Neural progenitor cell (in vitro differentiated cells): ENCODE measurements around the gene C11orf16. TPM values are rescaled to one million over a fixed set of nuclear protein-coding genes. Genes with fewer than 3 reads are reported as not detected.
"Not testable (repeated sequence)": the region's sequence is repeated elsewhere in the genome, so short reads cannot be mapped to it uniquely, and the experiment has no call there.

Source experiments
- DNase-seq: peaks from one replicate; pipeline ENCODE4 v3.0.0-alpha.2; 2016; ENCODE audit warnings: low spot score
- H2AFZ ChIP-seq: fragments of 200-600 bp; sonication (generic); replicated peaks from 2 replicates; pipeline ENCODE4 v1.6.1; 2016; ENCODE audit warnings: antibody characterized with exemption
- H3F3A ChIP-seq: fragments of 200-600 bp; sonication (generic); 2 replicates; pipeline ENCODE4 v1.6.1; 2016; ENCODE audit warnings: antibody characterized with exemption, low read depth
- H3K27ac ChIP-seq: fragments of 200-600 bp; sonication (generic); 2 replicates; pipeline ENCODE4 v1.5.1; 2016; ENCODE audit warnings: mild to moderate bottlenecking
- H3K27me3 ChIP-seq: fragments of 200-600 bp; sonication (generic); 2 replicates; pipeline ENCODE4 v1.6.1; 2016; ENCODE audit warnings: mild to moderate bottlenecking, moderate library complexity
- H3K36me3 ChIP-seq: fragments of 200-600 bp; sonication (generic); 2 replicates; pipeline ENCODE4 v1.5.1; 2016
- H3K4me1 ChIP-seq: fragments of 200-600 bp; sonication (generic); 2 replicates; pipeline ENCODE4 v1.6.1; 2016; ENCODE audit warnings: mixed run types
- H3K4me2 ChIP-seq: fragments of 200-600 bp; sonication (generic); 2 replicates; pipeline ENCODE4 v1.6.1; 2016
- H3K4me3 ChIP-seq: fragments of 200-600 bp; sonication (generic); 2 replicates; pipeline ENCODE4 v1.5.1; 2016
- H3K79me2 ChIP-seq: fragments of 200-600 bp; sonication (generic); 2 replicates; pipeline ENCODE4 v1.6.1; 2016; ENCODE audit warnings: low read depth
- H3K9ac ChIP-seq: fragments of 200-600 bp; sonication (generic); 2 replicates; pipeline ENCODE4 v1.6.1; 2016
- H3K9me3 ChIP-seq: fragments of 200-600 bp; sonication (generic); 2 replicates; pipeline ENCODE4 v1.5.1; 2016; ENCODE audit warnings: low read depth
- H4K20me1 ChIP-seq: fragments of 200-600 bp; sonication (generic); 2 replicates; pipeline ENCODE4 v1.6.1; 2016; ENCODE audit warnings: low read depth
- H3K27ac Mint-ChIP-seq: 3 replicates; pipeline ENCODE4 v1.8.0; 2021; ENCODE audit warnings: mixed read lengths
- H3K27me3 Mint-ChIP-seq: 2 replicates; pipeline ENCODE4 v1.8.0; 2022; ENCODE audit warnings: low read depth, mild to moderate bottlenecking, inconsistent platforms, moderate library complexity, mixed read lengths; ENCODE audit not compliant: insufficient read depth
- H3K36me3 Mint-ChIP-seq: 3 replicates; pipeline ENCODE4 v1.8.0; 2021; ENCODE audit warnings: mixed read lengths
- H3K4me1 Mint-ChIP-seq: 3 replicates; pipeline ENCODE4 v1.8.0; 2021; ENCODE audit warnings: mixed read lengths
- H3K4me3 Mint-ChIP-seq: 3 replicates; pipeline ENCODE4 v1.8.0; 2021; ENCODE audit warnings: mild to moderate bottlenecking, moderate library complexity, mixed read lengths
- H3K9me3 Mint-ChIP-seq: 3 replicates; pipeline ENCODE4 v1.8.0; 2020; ENCODE audit warnings: mixed read lengths
- EZH2 ChIP-seq: fragments of 200-600 bp; sonication (generic); IDR thresholded peaks from 2 replicates; pipeline ENCODE4 v1.6.1; 2017; ENCODE audit warnings: antibody characterized with exemption, mild to moderate bottlenecking, moderate library complexity
- EZH2phosphoT487 ChIP-seq: fragments of 200-600 bp; sonication (generic); IDR thresholded peaks from 2 replicates; pipeline ENCODE4 v1.6.1; 2017; ENCODE audit warnings: antibody characterized with exemption
- total RNA-seq: library from RNA; depleted of rRNA; stranded (reverse); fragments of >200 nt; gene quantifications from 2 replicates; pipeline ENCODE4 v1.2.3, GENCODE V29; 2015; ENCODE audit warnings: low replicate concordance
- TF ChIP-seq, protein P1 (sequence below): fragments of 200-600 bp; sonication (generic); IDR thresholded peaks from 2 replicates; pipeline ENCODE4 v1.5.1; 2017; ENCODE audit warnings: antibody characterized with exemption, mild to moderate bottlenecking

The C11orf16 gene, protein sequence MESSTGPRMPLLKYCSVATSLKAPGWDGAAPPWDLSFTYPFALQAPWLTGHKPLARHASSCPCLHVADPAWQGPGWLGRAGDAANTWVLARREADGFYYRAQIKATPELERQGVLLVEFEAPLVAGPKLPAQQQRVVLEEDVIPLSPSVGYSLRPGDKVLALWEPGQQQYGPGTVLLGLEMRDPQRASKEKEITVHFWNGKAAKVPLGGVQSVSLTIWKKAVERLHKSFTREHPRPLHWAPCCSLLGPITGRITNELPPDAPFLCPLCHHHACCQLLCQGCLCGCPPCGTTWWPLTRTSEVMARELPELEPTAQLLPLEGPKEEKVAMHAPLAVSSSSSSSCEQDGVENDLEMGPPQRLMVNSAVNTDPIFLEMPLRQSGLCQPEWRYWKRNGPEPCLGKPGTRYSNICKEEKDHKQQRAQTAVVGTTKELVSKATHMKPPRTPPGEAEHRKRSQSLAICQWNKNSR
- total RNA-seq = not detected in 2 replicates

DNA sequence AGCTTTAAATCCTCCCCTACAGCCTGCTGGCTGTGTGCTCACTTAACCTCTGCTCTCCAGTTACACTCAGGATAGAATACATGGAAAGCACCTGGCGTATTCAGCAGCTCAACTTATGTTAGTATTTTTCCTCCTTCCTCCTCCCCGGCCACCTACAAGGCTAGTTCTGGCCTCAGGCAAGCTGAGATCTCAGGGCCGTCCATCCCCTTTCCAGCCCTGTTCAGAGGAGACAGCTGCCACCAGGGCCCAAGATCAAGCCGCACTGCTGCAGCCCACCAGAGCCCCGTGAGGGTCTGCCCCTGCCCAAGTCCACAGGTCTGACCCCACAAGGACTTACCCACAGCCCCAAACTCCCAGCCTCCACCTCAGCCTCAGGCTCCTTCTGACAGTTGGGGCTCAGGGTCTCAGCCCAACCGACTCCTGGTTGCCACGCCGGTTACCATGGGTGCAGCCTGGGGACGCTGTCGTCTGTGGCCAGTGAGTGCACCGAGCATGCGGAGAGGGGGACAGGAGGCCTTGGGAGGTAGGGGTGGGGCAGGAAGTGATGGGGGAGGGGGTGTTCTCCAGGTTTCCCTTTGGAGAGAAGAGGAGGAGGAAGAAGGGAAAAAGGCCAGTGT, at the start of gene C11orf16:
Gene C11orf16, minus strand, starts transcription at position 384 of the 617 bp plus-strand sequence. CDS start 639 bp downstream, outside the sequence.
- no peak for TF ChIP-seq EZH2phosphoT487
- TF ChIP-seq EZH2 = no peak
- TF ChIP-seq, protein P1, sequence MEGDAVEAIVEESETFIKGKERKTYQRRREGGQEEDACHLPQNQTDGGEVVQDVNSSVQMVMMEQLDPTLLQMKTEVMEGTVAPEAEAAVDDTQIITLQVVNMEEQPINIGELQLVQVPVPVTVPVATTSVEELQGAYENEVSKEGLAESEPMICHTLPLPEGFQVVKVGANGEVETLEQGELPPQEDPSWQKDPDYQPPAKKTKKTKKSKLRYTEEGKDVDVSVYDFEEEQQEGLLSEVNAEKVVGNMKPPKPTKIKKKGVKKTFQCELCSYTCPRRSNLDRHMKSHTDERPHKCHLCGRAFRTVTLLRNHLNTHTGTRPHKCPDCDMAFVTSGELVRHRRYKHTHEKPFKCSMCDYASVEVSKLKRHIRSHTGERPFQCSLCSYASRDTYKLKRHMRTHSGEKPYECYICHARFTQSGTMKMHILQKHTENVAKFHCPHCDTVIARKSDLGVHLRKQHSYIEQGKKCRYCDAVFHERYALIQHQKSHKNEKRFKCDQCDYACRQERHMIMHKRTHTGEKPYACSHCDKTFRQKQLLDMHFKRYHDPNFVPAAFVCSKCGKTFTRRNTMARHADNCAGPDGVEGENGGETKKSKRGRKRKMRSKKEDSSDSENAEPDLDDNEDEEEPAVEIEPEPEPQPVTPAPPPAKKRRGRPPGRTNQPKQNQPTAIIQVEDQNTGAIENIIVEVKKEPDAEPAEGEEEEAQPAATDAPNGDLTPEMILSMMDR = no peak
- no peak within 1 kb of the TSS for H3K27ac ChIP-seq
- H3K27me3 ChIP-seq = no peaks in the 10 kb centered on the region
- Mint-ChIP-seq H3K27me3 (no peaks in the 10 kb centered on the region), H3K4me3 (no peak within 1 kb of the TSS), H3K9me3 (peaks cover 2% of the 10 kb centered on the region), H3K27ac (peak within 1 kb of the TSS; percentile 39), H3K36me3 (peaks cover 2% of the 10 kb centered on the region), H3K4me1 (peaks cover 22% of the 10 kb centered on the region)
- DNase-seq = no peak
- no peak within 1 kb of the TSS for H3K4me3 ChIP-seq
- no peak within 1 kb of the TSS for H3K4me2 ChIP-seq
- no peaks in the 10 kb centered on the region for H3K9me3 ChIP-seq
- no peak within 1 kb of the TSS for H2AFZ ChIP-seq
- H3K36me3 ChIP-seq = no peaks in the 10 kb centered on the region
- no peaks in the 10 kb centered on the region for H3F3A ChIP-seq
- H3K4me1 ChIP-seq = peaks cover 6% of the 10 kb centered on the region
- H3K9ac ChIP-seq = no peak within 1 kb of the TSS
- no peaks in the 10 kb centered on the region for H4K20me1 ChIP-seq
- no peaks in the 10 kb centered on the region for H3K79me2 ChIP-seq

DNA sequence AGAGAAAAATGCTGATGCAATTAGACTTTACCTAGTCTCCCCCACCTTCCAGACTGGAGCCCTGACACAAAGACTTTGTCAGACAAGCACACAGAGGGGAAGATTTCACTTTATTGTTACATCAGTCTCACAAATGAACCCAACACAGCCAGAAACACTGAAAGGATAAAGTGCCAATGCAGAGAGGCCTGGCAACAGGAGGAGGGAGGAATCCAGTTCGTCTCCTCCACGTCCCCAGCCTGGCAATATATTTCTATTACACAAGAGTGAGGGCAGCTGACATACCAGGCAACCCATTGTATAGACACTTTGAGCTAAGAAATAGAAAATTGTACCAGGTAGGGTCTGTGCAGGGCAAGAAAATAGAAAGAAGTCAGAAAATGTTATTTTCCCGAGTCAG, 47.7 kb upstream of the C11orf16 start:
- no peak overlapping the region for H2AFZ ChIP-seq
- no peaks in the 10 kb centered on the region for H3K9me3 ChIP-seq
- DNase-seq = no peak
- H3K9me3 Mint-ChIP-seq = peaks cover 3% of the 10 kb centered on the region
- H3K4me1 ChIP-seq = no peaks in the 10 kb centered on the region
- peaks cover 3% of the 10 kb centered on the region for H3K36me3 ChIP-seq
- TF ChIP-seq EZH2 (no peak), EZH2phosphoT487 (no peak)
- TF ChIP-seq, protein P1 = no peak
- H3K4me2 ChIP-seq = no peak overlapping the region
- H3K36me3 Mint-ChIP-seq = peaks cover 15% of the 10 kb centered on the region
- no peak overlapping the region for H3K27ac Mint-ChIP-seq
- H3K4me3 Mint-ChIP-seq = no peak overlapping the region
- H4K20me1 ChIP-seq = no peaks in the 10 kb centered on the region
- no peak overlapping the region for H3K4me3 ChIP-seq
- H3F3A ChIP-seq = no peaks in the 10 kb centered on the region
- no peak overlapping the region for H3K9ac ChIP-seq
- H3K27me3 Mint-ChIP-seq = peaks cover 2% of the 10 kb centered on the region
- no peaks in the 10 kb centered on the region for H3K27me3 ChIP-seq
- H3K27ac ChIP-seq = no peak overlapping the region
- peaks cover 5% of the 10 kb centered on the region for H3K4me1 Mint-ChIP-seq
- no peaks in the 10 kb centered on the region for H3K79me2 ChIP-seq

GRCh38 chr11:8979365-8979764, 46.6 kb upstream of the C11orf16 start:
- not testable (repeated sequence) for H3K4me2 ChIP-seq, H3K4me1 Mint-ChIP-seq, H3K4me3 Mint-ChIP-seq

GRCh38 chr11:8973121-8973520, 40.4 kb upstream of the C11orf16 start:
- no peaks in the 10 kb centered on the region for H4K20me1 ChIP-seq
- H3K36me3 ChIP-seq = no peaks in the 10 kb centered on the region
- TF ChIP-seq EZH2phosphoT487 = no peak
- no peak for TF ChIP-seq EZH2
- TF ChIP-seq, protein P1 = no peak
- H3K9ac ChIP-seq = no peak overlapping the region
- peaks cover 2% of the 10 kb centered on the region for H3K27me3 Mint-ChIP-seq
- DNase-seq = no peak
- H3K9me3 ChIP-seq = no peaks in the 10 kb centered on the region
- no peaks in the 10 kb centered on the region for H3K27me3 ChIP-seq
- peaks cover 4% of the 10 kb centered on the region for H3K36me3 Mint-ChIP-seq
- H2AFZ ChIP-seq = no peak overlapping the region
- H3K79me2 ChIP-seq = no peaks in the 10 kb centered on the region
- no peaks in the 10 kb centered on the region for H3K4me1 ChIP-seq
- H3K4me2 ChIP-seq = no peak overlapping the region
- no peak overlapping the region for H3K4me3 Mint-ChIP-seq
- H3K4me3 ChIP-seq = no peak overlapping the region
- H3F3A ChIP-seq = peaks cover 2% of the 10 kb centered on the region
- no peak overlapping the region for H3K27ac Mint-ChIP-seq
- no peaks in the 10 kb centered on the region for H3K4me1 Mint-ChIP-seq
- H3K9me3 Mint-ChIP-seq = peaks cover 3% of the 10 kb centered on the region
- H3K27ac ChIP-seq = no peak overlapping the region

More at GRCh38 chr11:8979365-8979764, 46.6 kb upstream of the C11orf16 start:
- not testable (repeated sequence) for H3K27me3 ChIP-seq, H3K27ac ChIP-seq, H2AFZ ChIP-seq, H4K20me1 ChIP-seq, H3K27ac Mint-ChIP-seq, H3K9me3 ChIP-seq, H3K4me3 ChIP-seq, H3K27me3 Mint-ChIP-seq, H3K79me2 ChIP-seq, H3K4me1 ChIP-seq, H3K36me3 ChIP-seq, DNase-seq, H3F3A ChIP-seq, H3K9ac ChIP-seq, H3K9me3 Mint-ChIP-seq
- H3K36me3 Mint-ChIP-seq = peaks cover 14% of the 10 kb centered on the region
